Keratinocyte (primary cell): ENCODE data around the gene PHPT1.

Source experiments
- EZH2 ChIP-seq: IDR thresholded peaks from one replicate; pipeline ENCODE4 v1.6.1; 2012; ENCODE audit warnings: inconsistent platforms, mild to moderate bottlenecking, low read length, moderate library complexity
- TF ChIP-seq, protein P1 (sequence below), 3 experiments: IDR thresholded peaks in 1 of 3; conservative IDR thresholded peaks in 1 of 3; optimal IDR thresholded peaks in 1 of 3; 2 replicates in 2 of 3; 3 replicates in 1 of 3; pipeline versions ENCODE3 to v1.5.1; 2011; ENCODE audit warnings: low read length in 3 of 3, mild to moderate bottlenecking in 3 of 3, moderate library complexity in 2 of 3, control low read depth in 1 of 3, inconsistent platforms in 1 of 3; ENCODE audit not compliant: insufficient read depth in 2 of 3; ENCODE audit errors: extremely low read depth in 1 of 3

- TF ChIP-seq, protein P1, sequence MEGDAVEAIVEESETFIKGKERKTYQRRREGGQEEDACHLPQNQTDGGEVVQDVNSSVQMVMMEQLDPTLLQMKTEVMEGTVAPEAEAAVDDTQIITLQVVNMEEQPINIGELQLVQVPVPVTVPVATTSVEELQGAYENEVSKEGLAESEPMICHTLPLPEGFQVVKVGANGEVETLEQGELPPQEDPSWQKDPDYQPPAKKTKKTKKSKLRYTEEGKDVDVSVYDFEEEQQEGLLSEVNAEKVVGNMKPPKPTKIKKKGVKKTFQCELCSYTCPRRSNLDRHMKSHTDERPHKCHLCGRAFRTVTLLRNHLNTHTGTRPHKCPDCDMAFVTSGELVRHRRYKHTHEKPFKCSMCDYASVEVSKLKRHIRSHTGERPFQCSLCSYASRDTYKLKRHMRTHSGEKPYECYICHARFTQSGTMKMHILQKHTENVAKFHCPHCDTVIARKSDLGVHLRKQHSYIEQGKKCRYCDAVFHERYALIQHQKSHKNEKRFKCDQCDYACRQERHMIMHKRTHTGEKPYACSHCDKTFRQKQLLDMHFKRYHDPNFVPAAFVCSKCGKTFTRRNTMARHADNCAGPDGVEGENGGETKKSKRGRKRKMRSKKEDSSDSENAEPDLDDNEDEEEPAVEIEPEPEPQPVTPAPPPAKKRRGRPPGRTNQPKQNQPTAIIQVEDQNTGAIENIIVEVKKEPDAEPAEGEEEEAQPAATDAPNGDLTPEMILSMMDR (optimal IDR thresholded peaks at IDR 0.05 in 1 of 3, IDR thresholded peaks at IDR 0.05 in 1 of 3, conservative IDR thresholded peaks at IDR 0.05 in 1 of 3; ENCODE audit: extremely low read depth in 1 of 3, insufficient read depth in 2 of 3, low read length in 3 of 3) = no peak
- TF ChIP-seq EZH2 = no peak
These were observed 45.4 kb upstream of the PHPT1 start for GRCh38 chr9:136803551-136804508.
